Stimulated activated CD8-positive, alpha-beta memory T cell treated with anti-CD3 and anti-CD28 coated beads, Interleukin-7, amount 100 ng/mL, for 24 hours (primary cell): ENCODE measurements around the gene UNC45B.
"Not testable (repeated sequence)": the region's sequence is repeated elsewhere in the genome, so short reads cannot be mapped to it uniquely, and the experiment has no call there.

Experiments
- DNase-seq: peaks from one replicate; pipeline ENCODE4 v3.0.0-alpha.2; 2020; ENCODE audit warnings: low read depth

Gene UNC45B

DNA sequence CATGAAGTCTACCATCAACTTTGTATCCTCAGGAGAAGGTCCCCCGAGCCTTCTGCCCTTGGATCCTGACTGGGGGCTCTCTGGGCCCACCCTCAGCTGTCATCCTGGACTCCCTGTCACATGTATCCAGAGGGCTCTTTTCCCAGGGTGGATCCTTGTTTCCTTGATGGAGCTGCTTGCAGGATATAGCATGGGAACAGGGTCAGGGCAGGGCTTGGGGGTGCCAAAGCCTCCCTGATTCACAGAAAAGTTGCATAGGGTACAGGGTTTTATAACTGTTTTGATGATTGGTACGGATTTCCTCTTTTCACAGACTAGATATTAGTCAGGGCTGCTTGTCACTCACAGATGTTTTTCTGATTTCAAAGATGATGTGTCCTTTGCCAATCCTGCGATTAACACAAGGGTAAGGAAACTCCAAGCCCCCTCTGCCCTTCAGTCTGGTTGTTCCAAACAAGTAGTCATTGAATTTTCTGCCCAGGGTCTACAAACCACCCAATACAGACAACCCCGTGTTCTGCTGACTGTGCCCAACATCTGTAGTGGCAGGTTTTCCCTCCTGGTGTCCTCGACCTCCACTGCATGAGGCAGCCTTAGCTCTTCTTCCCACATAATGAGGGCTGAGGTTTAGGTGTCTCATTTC, 67.1 kb downstream of the UNC45B start:
- peak; percentile 15 for DNase-seq

DNA sequence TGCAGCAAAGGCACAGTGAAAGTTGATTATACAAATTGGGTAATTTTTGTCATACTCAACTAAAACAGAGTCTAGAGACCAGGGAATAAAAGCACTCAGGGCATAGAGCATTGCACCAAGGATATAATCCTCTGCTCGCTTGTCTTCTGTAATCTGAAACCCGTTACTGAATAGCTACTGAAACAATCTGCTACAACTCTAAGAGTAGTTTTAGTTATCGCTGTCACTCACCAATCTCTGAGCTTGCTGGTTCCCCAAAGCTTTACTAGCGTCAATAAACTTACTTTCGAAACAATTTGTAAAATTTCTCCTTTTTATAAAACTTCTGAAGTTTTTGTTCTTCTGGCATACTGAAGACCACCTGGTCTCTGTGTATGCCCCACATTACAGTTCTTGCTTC, 69.5 kb downstream of the UNC45B start:
- no peak for DNase-seq

DNA sequence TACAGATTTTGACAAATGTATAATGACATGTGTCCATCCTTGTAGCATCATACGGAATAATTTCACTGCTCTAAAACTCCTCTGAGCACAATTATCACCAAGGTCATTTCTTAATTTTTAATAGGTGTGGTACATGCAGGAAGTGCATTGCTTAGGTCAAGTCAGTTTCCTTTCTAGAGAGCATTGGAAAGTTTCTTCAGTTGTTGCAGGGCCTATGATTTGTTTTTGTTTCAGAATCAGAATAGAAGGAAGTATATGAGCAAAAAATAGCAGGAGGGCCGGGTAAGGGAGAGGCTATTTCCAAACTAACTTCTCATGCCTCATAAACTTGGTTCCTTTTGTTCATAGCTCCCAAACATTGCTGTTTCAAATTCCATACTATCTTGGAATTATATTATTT, 71.3 kb downstream of the UNC45B start:
- DNase-seq = no peak

DNA sequence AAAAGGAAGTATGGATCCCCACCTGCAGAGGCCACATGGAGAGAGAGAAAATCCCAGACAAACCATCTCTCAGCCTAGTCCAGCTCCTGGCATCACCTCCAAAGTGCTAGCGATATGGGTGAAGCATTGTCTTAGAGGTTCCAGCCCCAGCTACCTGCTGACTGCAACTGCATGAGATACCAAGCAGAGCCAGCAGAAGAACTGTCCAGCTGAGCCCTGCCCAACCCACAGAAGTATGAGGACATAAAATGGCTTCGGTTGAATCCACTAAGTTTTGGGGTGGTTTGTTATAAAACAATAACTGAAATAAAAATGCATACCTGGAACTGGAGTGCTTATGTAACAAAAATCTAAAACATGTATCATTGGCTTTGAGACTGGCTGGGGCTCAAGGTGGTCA, 74.8 kb downstream of the UNC45B start:
- no peak for DNase-seq

DNA sequence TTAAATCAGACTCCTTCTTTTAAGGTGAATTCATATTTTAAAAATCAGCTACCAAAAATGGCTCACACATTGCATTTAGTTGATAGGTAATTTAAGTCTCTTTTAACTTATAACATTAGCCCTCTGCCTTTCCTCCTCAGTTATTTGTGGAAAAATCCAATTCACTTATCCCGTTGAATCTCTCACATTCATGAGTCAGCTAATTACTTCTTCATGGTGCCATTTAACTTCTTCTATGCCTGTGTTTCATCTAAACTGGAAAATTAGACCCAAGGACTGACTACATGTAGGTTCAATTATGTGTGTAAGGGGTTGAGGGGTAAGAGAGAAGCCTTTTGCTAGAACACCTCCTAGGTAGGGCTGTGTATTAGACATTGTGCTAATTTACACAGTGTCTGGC, 76.8 kb downstream of the UNC45B start:
- no peak for DNase-seq

DNA sequence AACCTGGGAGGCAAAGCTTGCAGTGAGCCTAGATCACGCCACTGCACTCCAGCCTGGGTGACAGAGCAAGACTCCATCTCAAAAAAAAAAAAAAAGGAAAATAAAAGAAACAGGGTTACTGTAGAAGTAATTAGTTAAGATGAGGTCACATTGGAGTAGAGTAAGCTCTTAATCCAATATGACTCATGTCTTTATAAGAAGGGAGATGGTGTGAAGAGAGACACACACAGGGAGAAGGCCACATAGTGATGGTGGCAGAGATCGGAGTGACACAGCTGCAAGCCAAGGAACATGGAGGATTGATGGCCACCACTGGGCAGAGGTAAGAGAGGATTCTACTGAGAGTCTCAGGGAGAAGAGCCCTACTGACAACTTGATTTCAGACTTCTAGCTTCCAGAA, 79.9 kb downstream of the UNC45B start:
- DNase-seq = no peak

DNA sequence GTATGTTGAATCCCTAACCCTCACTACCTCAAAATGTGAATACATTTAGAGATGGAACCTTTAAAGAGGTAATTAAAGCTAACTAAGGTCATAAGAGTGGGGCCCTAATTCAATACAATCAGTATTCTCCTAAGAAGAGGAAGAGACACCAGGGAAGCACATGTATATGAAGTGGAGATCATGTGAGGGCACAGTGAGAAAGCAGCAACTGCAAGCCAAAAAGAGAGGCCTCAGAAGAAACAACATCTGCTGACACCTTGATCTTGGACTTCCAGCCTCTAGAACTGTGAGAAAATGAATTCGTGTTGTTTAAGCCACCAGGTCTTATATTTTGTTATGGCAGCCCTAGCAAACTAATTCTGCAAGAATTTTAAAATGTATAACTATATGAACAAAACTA, 82.0 kb downstream of the UNC45B start:
- DNase-seq = no peak

DNA sequence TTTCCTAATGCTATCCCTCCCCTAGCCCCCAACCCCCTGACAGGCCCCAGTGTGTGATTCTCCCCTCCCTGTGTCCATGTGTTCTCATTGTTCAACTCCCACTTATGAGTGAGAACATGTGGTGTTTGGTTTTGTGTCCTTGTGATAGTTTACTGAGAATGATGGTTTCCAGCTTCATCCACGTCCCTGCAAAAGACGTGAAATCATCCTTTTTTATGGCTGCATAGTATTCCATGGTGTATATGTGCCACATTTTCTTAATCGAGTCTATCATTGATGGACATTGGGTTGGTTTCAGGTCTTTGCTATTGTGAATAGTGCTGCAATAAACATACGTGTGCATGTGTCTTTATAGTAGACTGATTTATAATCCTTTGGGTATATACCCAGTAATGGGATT, 86.7 kb downstream of the UNC45B start:
- not testable (repeated sequence) for DNase-seq

DNA sequence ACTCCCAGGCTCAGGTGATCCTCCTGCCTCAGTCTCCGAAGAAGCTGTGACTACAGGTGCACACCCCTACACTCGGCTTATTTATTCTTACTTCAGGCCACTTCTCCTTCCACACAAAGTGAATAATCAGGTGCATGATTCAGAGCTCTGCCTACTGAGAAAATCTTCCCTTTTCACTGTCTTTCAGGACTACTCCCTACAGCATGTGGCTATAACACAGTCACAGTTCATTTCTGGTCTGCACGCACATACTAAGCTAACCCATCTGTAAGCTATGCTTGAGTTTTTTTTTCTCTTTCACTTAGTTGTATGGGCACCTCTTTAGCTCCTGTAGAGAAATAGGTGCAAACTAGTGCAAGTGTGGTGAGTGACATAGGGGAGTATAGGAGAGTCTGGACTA, 87.7 kb downstream of the UNC45B start:
- DNase-seq = no peak

DNA sequence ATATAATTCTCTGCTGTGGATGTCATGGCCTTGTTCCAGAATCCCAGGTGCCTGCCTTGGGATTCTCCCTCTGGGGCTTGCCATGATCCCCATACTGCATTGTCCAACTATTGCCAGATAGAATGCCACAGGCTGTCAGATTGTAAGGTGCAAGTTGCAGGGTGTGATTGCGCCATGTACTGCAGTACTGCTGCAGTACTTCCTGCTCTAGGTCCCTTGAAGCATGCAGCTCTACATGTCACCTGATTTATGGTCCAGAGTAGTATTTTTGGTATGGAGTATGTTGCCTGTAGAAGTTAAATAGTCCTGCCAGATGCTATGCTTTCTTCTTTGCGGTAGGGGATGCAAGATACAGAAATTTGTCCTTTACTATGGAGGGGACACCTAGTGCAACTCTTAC, 88.3 kb downstream of the UNC45B start:
- no peak for DNase-seq

DNA sequence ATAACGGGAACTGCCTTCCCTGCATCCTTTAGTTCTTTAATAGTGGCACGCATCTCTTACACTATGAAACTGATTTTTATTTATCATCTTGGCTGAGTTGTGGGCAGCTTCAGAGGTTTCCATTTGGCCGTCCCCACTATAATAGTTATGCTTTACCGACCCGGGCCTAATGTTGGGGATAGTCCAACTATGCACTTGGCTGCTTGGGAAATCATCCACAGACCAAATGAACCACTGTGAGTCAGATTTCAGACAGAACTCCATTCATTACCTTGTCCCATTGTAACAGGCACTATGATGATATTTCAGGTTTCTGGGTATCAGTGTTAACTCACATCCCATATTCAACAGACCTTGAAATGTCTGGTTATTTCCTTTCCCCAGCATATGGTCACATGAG, 89.2 kb downstream of the UNC45B start:
- DNase-seq = no peak

DNA sequence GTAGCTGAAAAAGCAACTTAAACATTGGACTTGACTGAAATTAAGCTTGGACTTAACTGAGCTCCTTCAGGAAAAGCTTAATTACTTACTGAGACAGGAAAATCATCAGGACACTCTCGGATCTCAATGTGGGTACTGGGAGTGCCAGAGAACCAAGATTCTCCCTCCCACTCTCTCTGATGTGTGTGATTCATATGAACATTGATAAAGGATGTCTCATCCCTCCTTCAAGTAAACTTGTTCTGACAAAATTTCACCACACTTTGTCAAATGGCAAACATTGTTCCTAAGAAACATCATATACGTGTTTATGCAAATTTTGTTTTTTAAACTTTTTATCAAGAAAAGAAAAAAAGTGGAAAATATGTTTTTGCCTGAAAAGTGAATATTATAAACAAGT, 91.2 kb downstream of the UNC45B start:
- DNase-seq = no peak
